Measurements from ENCODE around the gene DIS3.
"Not testable (repeated sequence)": the region's sequence is repeated elsewhere in the genome, so short reads cannot be mapped to it uniquely, and the experiment has no call there.

- TF ChIP-seq CTCF (IDR thresholded peaks at IDR 0.05; ENCODE audit: insufficient read depth, low read length, poor library complexity, severe bottlenecking); EZH2phosphoT487 (conservative IDR thresholded peaks at IDR 0.05; ENCODE audit: low read length): not testable (repeated sequence)
These were observed 3.0 kb upstream of the DIS3 start for GRCh38 chr13:72784679-72785078.
